GM12878 (cell line): ENCODE results near the gene OR2T6. TPM values are rescaled to one million over a fixed set of nuclear protein-coding genes. Genes with fewer than 3 reads are reported as not detected.
"Not testable (repeated sequence)": the region's sequence is repeated elsewhere in the genome, so short reads cannot be mapped to it uniquely, and the experiment has no call there.

Source experiments
- ATAC-seq: fragments of 200-7000 bp; cut with Tn5 transposase; 3 replicates; pipeline ENCODE4 v1.9.1; 2020; ENCODE audit warnings: mild to moderate bottlenecking, moderate library complexity
- BruUV-seq: library from RNA; stranded (reverse); fragments of 400-500 nt; replicated peaks from 2 replicates; lab custom pipeline; 2021; lab: Mats Ljungman, UMichigan
- CTCF ChIA-PET: fragments of 300-600 bp; sonication (Branson Sonifier 250); formaldehyde crosslinking; extraction: SDS; loops from one replicate; lab custom pipeline; 2021; ENCODE audit warnings: inconsistent platforms; lab: Yijun Ruan, JAX
- POLR2A ChIA-PET: fragments of 350-600 bp; formaldehyde crosslinking; extraction: SDS; loops from one replicate; lab custom pipeline; 2021; ENCODE audit warnings: inconsistent platforms; lab: Charles Lee
- RAD21 ChIA-PET: fragments of 300-600 bp; sonication (Branson Sonifier 250); formaldehyde crosslinking; loops from one replicate; lab custom pipeline; 2023; ENCODE audit warnings: antibody characterized with exemption; ENCODE audit not compliant: unreplicated experiment; lab: Charles Lee
- SMC1A ChIA-PET: fragments of 300-600 bp; sonication (Branson Sonifier 250); formaldehyde crosslinking; loops from one replicate; lab custom pipeline; 2023; ENCODE audit not compliant: unreplicated experiment, uncharacterized antibody; lab: Charles Lee
- DNase-seq: peaks from one replicate; pipeline ENCODE4 v3.0.0-alpha.2; 2011; ENCODE audit warnings: low read depth, low spot score
- FAIRE-seq: peaks from 3 replicates; lab custom pipeline; 2011; peaks lifted over from hg19 to GRCh38; lab: Jason Lieb, UNC
- H2AFZ ChIP-seq: 2 replicates; pipeline ENCODE4 v1.6.0; 2011; ENCODE audit warnings: low read depth, low read length, control low read depth; ENCODE audit not compliant: control insufficient read depth
- H3K27ac ChIP-seq: 2 replicates; pipeline ENCODE4 v1.5.1; 2011; ENCODE audit warnings: control low read depth; ENCODE audit not compliant: control insufficient read depth, insufficient read depth
- H3K27me3 ChIP-seq, 2 experiments: replicated peaks in 1 of 2; 2 replicates each; pipeline versions ENCODE4 v1.6.0 to v1.6.1; 2011; ENCODE audit warnings: low read length in 1 of 2; ENCODE audit not compliant: control insufficient read depth in 2 of 2, insufficient read depth in 2 of 2
- H3K36me3 ChIP-seq, 2 experiments: 2 replicates each; pipeline ENCODE4 v1.5.1; 2011; ENCODE audit warnings: low read length in 1 of 2; ENCODE audit not compliant: control insufficient read depth in 2 of 2, insufficient read depth in 2 of 2
- H3K4me1 ChIP-seq: 2 replicates; pipeline ENCODE4 v1.6.1; 2011; ENCODE audit warnings: mild to moderate bottlenecking, low read length, moderate library complexity, mixed read lengths; ENCODE audit not compliant: control insufficient read depth, insufficient read depth
- H3K4me2 ChIP-seq: 2 replicates; pipeline ENCODE4 v1.6.0; 2011; ENCODE audit warnings: control low read depth; ENCODE audit not compliant: control insufficient read depth, insufficient read depth
- H3K4me3 ChIP-seq: fragments of 200-600 bp; sonication (generic); 2 replicates; pipeline ENCODE4 v1.5.1; 2016
- H3K79me2 ChIP-seq: 2 replicates; pipeline ENCODE4 v1.6.0; 2011; ENCODE audit warnings: low read length; ENCODE audit not compliant: control insufficient read depth, insufficient read depth
- H3K9ac ChIP-seq: 2 replicates; pipeline ENCODE4 v1.8.0; 2011; ENCODE audit warnings: low read length, control low read depth, mixed read lengths; ENCODE audit not compliant: control insufficient read depth, insufficient read depth
- H3K9me3 ChIP-seq: replicated peaks from 3 replicates; pipeline ENCODE4 v1.5.1; 2011; ENCODE audit warnings: mild to moderate bottlenecking, low read length; ENCODE audit not compliant: control insufficient read depth, insufficient read depth
- H4K20me1 ChIP-seq: 2 replicates; pipeline ENCODE4 v1.6.0; 2011; ENCODE audit not compliant: control insufficient read depth, insufficient read depth
- BHLHE40 ChIP-seq, 2 experiments: fragments of 450-650 bp in 1 of 2; IDR thresholded peaks; 2 replicates each; pipeline ENCODE4 v1.6.1; 2011 to 2017; ENCODE audit warnings: low read depth in 2 of 2, borderline replicate concordance in 1 of 2, improper control_type of control experiment in 1 of 2, low read length in 1 of 2, mild to moderate bottlenecking in 1 of 2
- CEBPZ ChIP-seq: fragments of 150-350 bp; IDR thresholded peaks from 2 replicates; pipeline ENCODE4 v1.6.1; 2016; ENCODE audit warnings: low read depth, low read length
- KLF5 ChIP-seq: fragments of 450-650 bp; IDR thresholded peaks from 2 replicates; pipeline ENCODE4 v1.6.1; 2014; ENCODE audit warnings: mild to moderate bottlenecking; ENCODE audit not compliant: partially characterized antibody
- NRF1 ChIP-seq: conservative IDR thresholded peaks from 2 replicates; pipeline ENCODE4 v1.6.1; 2011; ENCODE audit warnings: mild to moderate bottlenecking, low read depth, low read length, improper control_type of control experiment
- SKIL ChIP-seq: fragments of 450-650 bp; IDR thresholded peaks from 2 replicates; pipeline ENCODE4 v1.6.1; 2017; ENCODE audit warnings: mild to moderate bottlenecking, low read depth, inconsistent platforms; ENCODE audit not compliant: poor library complexity, severe bottlenecking
- WGBS: methylation state at CpG from one replicate; pipeline ENCODE4 v1.1.6; 2016; ENCODE audit warnings: low lambda C conversion rate; ENCODE audit not compliant: insufficient replicate concordance, insufficient coverage; ENCODE audit errors: missing lambda C conversion rate; 5-methylcytosine and 5-hydroxymethylcytosine counted together
- in situ Hi-C: fragments of 300-500 bp; cut with MboI; formaldehyde crosslinking; loops from 9 replicates; pipeline ENCODE4 v1.14.3; 2018; ENCODE audit warnings: mixed read lengths
- intact Hi-C: fragments of 100-400 bp; cut with micrococcal nuclease; formaldehyde crosslinking; loops from one replicate; pipeline ENCODE4 v1.14.2; 2022; ENCODE audit not compliant: unreplicated experiment
- polyA plus RNA-seq, 11 experiments: library from polyadenylated mRNA; depleted of rRNA in 4 of 11; unstranded in 6 of 11; stranded (reverse) in 5 of 11; fragments of >200 nt; fragmentation: Nextera tagmentation in 4 of 11; fragmentation: Illumina TruSeq in 1 of 11; extraction: Ambion mirVana in 4 of 11; extraction: Trizol in 1 of 11; gene quantifications; 1 replicate in 1 of 11; 2 replicates in 10 of 11; pipeline versions ENCODE4 v1.2.1 to v1.2.3, GENCODE V29; 2011 to 2016; ENCODE audit warnings: inconsistent platforms in 2 of 11, missing spikeins in 2 of 11, low read depth in 1 of 11
- total RNA-seq, 4 experiments: library from RNA; depleted of rRNA in 3 of 4; stranded (reverse); fragments of >200 nt in 3 of 4; fragmentation: Illumina TruSeq in 1 of 4; extraction: Trizol in 1 of 4; gene quantifications; 2 replicates each; pipeline versions ENCODE4 v1.2.1 to v1.2.3, GENCODE V29; 2013 to 2021

The OR2T6 gene
- total and polyA plus RNA-seq, 10 of the 15 experiments (the other 5 are each of a cell fraction or from before 2014, with no cell fraction given), result not detected

GRCh38 chr1:248421384-248421783 lies 45.8 kb downstream of the OR2T6 start:
- in situ Hi-C loops (no loop called here), intact Hi-C loops (no loop called here)
- Histone ChIP-seq H3K9ac (no peak overlapping the region), H3K27me3 (no peaks in the 10 kb centered on the region), H3K79me2 (no peaks in the 10 kb centered on the region), H4K20me1 (no peaks in the 10 kb centered on the region), H2AFZ (no peak overlapping the region), H3K4me1 (no peaks in the 10 kb centered on the region; the same call in 1 of the 2 replicates), H3K36me3 (no peaks in the 10 kb centered on the region), H3K4me3 (no peak overlapping the region), H3K9me3 (peaks cover 19% of the 10 kb centered on the region), H3K27ac (no peak overlapping the region), H3K4me2 (no peak overlapping the region)
- BruUV-seq, result no TSS peak
- 0% methylated on average over 1 of the region's 1 CpG for WGBS
- no peak for TF ChIP-seq KLF5
- no peak for TF ChIP-seq NRF1
- 0 out of 2 replicates have a peak, but pooled peaks have one; percentile 37 for TF ChIP-seq CEBPZ
- TF ChIP-seq BHLHE40 (IDR thresholded peaks at IDR 0.05; ENCODE audit: borderline replicate concordance in 1 of 2, low read depth in 2 of 2, low read length in 1 of 2), result no peak
- TF ChIP-seq SKIL, result no peak
- DNase-seq (no peak), FAIRE-seq (no peak), ATAC-seq (no peak)
- ChIA-PET SMC1A (interaction anchor here (0.6 to 2.6 kb wide), 4 partner anchors 10 to 367 kb away, joined by 3 to 11 read pairs (median 3); no protein-coding TSS in a partner anchor), POLR2A (no interaction called here), RAD21 (no interaction called here), CTCF (interaction anchor here (1.4 kb wide), 1 partner anchor 17 kb away, joined by 5 read pairs; no protein-coding TSS in a partner anchor)

- H3K4me2 ChIP-seq, H3K36me3 ChIP-seq, H3K79me2 ChIP-seq, H3K4me1 ChIP-seq, H3K27me3 ChIP-seq, H3K9me3 ChIP-seq, H4K20me1 ChIP-seq, BruUV-seq, CTCF ChIA-PET, H3K4me3 ChIP-seq, DNase-seq, H3K9ac ChIP-seq, FAIRE-seq: not testable (repeated sequence)
- SMC1A ChIA-PET, result interaction anchor here (1.6 kb wide), 1 partner anchor 235 kb away, joined by 6 read pairs; no protein-coding TSS in a partner anchor
- 53% methylated on average over 3 of the region's 3 CpGs for WGBS
- Histone ChIP-seq H3K27ac (peak overlapping the region; percentile 50), H2AFZ (peak overlapping the region; percentile 37; the same call in 1 of the 2 replicates)
- ATAC-seq, result peak; percentile 41
- POLR2A ChIA-PET, result interaction anchor here (1.5 kb wide), 2 partner anchors 21 to 377 kb away, joined by 3 read pairs; no protein-coding TSS in a partner anchor
- in situ Hi-C loops (loop anchor here (25.0 kb wide), 1 partner anchor 1065 kb away; no protein-coding TSS in a partner anchor), intact Hi-C loops (loop anchor here (5.0 kb wide), 1 partner anchor 365 kb away; no protein-coding TSS in a partner anchor)
- RAD21 ChIA-PET, result interaction anchor here (1.5 kb wide), 1 partner anchor 235 kb away, joined by 8 read pairs; no protein-coding TSS in a partner anchor
These were observed 52.1 kb downstream of the OR2T6 start for GRCh38 chr1:248427526-248428191.
